PFSK-1 (cell line): ENCODE measurements around the gene RAB30.

Experiments
- FOXP2 ChIP-seq: optimal IDR thresholded peaks from 2 replicates; pipeline ENCODE3; 2011; ENCODE audit warnings: borderline replicate concordance, control low read depth, inconsistent platforms; ENCODE audit not compliant: insufficient read depth; ENCODE audit errors: extremely low read length, extremely low read depth
- POLR2AphosphoS5 ChIP-seq: IDR thresholded peaks from 2 replicates; pipeline ENCODE4 v1.6.1; 2012; ENCODE audit warnings: low read depth, mild to moderate bottlenecking, control low read depth, low read length, moderate library complexity
- SIN3A ChIP-seq: IDR thresholded peaks from 2 replicates; pipeline ENCODE4 v1.6.1; 2012; ENCODE audit warnings: mild to moderate bottlenecking, low read length, moderate library complexity, borderline replicate concordance; ENCODE audit not compliant: insufficient read depth
- TAF1 ChIP-seq: IDR thresholded peaks from 2 replicates; pipeline ENCODE4 v1.6.1; 2012; ENCODE audit warnings: low read length, control low read depth, borderline replicate concordance; ENCODE audit not compliant: insufficient read depth
- TF ChIP-seq, protein P1 (sequence below), 2 experiments: IDR thresholded peaks; 2 replicates each; pipeline versions ENCODE4 v1.6.1 to v1.8.0; 2011 to 2012; ENCODE audit warnings: low read depth in 2 of 2, low read length in 2 of 2, control low read depth in 1 of 2, inconsistent platforms in 1 of 2, mild to moderate bottlenecking in 1 of 2, moderate library complexity in 1 of 2; ENCODE audit not compliant: insufficient read depth in 1 of 2

The RAB30 gene

DNA sequence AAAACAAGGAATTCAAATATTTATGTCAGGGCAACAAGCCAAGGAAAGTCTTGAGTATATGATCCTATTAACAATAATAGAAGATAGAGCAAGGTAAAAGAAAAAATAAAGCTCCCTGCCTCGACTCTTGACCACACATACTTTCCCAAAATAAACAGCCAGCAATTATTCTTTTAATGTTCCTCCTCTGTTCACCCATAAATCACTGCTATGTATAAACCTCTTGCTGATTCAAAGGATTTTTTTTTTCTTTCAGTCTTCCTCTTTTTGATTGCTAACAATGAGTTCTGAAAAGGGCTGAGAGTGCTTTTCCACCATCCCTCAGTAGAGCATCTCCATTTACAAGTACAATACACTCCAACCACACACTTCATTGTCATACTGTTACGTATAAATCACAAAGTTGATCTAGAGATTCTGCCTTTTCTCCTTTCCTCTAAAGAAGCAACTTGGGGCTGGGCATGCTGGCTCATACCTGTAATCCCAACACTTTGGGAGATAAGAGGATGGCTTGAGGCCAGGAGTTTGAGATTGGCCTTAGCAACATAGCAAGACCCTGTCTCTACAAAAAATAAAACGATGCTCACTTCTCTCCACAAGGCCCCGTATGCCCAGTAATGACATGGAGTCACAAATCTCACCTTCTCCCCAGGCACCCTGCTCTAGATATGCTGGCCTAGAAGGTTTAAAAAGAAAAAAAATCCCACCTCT, 24.0 kb downstream of the RAB30 start:
- TF ChIP-seq TAF1 (no peak), FOXP2 (no peak), SIN3A (no peak), POLR2AphosphoS5 (no peak)
- TF ChIP-seq, protein P1, sequence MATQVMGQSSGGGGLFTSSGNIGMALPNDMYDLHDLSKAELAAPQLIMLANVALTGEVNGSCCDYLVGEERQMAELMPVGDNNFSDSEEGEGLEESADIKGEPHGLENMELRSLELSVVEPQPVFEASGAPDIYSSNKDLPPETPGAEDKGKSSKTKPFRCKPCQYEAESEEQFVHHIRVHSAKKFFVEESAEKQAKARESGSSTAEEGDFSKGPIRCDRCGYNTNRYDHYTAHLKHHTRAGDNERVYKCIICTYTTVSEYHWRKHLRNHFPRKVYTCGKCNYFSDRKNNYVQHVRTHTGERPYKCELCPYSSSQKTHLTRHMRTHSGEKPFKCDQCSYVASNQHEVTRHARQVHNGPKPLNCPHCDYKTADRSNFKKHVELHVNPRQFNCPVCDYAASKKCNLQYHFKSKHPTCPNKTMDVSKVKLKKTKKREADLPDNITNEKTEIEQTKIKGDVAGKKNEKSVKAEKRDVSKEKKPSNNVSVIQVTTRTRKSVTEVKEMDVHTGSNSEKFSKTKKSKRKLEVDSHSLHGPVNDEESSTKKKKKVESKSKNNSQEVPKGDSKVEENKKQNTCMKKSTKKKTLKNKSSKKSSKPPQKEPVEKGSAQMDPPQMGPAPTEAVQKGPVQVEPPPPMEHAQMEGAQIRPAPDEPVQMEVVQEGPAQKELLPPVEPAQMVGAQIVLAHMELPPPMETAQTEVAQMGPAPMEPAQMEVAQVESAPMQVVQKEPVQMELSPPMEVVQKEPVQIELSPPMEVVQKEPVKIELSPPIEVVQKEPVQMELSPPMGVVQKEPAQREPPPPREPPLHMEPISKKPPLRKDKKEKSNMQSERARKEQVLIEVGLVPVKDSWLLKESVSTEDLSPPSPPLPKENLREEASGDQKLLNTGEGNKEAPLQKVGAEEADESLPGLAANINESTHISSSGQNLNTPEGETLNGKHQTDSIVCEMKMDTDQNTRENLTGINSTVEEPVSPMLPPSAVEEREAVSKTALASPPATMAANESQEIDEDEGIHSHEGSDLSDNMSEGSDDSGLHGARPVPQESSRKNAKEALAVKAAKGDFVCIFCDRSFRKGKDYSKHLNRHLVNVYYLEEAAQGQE (IDR thresholded peaks at IDR 0.05; ENCODE audit: insufficient read depth in 1 of 2, low read depth in 2 of 2, low read length in 2 of 2): no peak

DNA sequence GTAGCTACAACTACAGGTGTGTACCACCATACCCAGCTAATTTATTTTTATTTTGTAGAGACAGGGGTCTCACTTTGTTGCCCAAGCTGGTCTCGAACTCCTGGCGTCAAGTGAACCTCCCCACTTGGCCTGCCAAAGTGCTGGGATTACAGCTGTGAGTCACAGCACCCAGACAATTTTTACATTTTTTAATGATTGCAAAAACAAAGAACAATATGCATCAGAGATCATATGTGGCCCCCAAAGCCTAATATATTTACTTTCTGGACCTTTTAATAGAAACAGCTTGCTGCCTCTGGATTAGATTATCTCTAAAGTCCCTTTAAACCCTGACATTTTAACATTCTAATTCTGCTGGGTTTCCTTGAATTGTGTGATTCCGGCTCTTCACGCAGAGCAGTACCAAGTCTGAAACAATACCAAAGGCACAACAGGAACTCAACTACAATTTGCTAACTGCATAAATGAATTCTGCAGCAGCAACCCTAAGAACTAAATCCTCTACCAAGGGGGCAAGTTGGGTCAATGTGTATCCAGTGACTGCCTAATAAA, 25.0 kb downstream of the RAB30 start:
- TF ChIP-seq POLR2AphosphoS5: no peak

DNA sequence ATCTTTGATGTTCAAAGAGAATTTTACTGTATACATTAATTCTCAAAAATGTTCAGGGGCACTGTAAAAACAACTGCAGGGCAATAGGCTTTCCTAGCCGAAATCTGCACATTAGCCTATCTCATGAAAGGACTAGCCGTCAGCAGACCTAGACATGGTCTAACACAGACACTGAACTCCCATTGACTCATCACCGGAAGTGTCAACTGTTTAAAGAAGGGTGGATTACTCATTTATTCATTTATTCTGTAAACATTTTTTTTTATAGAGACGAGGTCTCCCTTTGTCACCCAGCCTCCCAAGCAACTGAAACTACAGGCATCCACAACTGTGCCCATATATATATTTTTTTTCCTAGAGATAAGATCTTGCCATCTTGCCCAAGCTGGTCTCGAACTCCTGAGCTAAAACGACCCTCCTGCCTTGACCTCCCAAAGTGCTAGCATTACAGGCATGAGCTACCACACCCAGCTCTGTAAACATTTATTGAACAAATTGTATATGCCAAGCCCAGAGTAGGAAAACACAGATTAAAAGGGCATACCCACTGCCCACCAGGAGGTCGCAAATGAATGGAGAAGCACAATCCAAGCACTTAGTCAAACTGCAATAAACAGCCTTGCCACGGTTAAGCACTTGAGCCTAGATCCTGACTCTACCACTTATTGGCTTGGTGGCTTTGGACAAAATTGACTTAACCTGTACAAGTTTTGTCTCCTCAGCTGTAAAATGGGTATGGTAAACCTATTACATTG, 26.6 kb downstream of the RAB30 start:
- TF ChIP-seq POLR2AphosphoS5 (no peak), TAF1 (peak; percentile 25; the same call in 1 of the 2 replicates)

DNA sequence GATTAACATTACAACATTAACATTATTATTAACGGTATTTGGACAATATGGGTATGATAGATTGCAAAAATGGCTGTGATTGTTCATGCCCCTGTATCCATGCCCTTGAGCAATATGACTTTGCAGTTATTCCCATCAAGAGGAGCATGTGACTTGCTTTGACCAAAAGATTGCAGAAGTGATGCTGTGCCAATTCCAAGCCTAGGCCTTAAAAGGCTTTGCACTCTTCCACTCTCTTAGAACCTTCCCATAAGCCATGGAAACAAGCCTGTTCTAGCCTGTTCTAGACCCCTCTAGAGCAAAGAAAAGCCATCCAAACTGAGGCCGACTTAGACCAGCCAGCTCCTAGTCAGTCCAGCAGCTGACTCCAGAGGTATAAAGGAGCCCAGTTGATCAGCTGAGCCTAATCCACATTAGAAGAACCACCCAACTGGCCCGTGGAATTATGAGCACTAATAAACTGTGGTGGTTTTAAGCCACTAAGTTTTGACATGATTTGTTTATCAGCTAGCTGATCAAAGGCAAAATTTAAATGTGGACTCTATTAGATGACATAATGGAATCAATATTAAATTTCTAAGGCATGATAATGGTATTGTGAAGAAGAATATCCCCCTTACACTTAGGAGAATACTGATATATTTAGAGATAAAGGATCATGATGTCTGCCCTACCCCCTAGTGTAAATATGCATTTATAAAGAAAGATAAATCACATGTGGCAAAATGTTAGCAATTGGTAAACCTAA, 28.6 kb downstream of the RAB30 start:
- TF ChIP-seq FOXP2 (no peak), POLR2AphosphoS5 (no peak), SIN3A (no peak), TAF1 (no peak)
- TF ChIP-seq, protein P1 (IDR thresholded peaks at IDR 0.05; ENCODE audit: insufficient read depth in 1 of 2, low read depth in 2 of 2, low read length in 2 of 2): no peak

DNA sequence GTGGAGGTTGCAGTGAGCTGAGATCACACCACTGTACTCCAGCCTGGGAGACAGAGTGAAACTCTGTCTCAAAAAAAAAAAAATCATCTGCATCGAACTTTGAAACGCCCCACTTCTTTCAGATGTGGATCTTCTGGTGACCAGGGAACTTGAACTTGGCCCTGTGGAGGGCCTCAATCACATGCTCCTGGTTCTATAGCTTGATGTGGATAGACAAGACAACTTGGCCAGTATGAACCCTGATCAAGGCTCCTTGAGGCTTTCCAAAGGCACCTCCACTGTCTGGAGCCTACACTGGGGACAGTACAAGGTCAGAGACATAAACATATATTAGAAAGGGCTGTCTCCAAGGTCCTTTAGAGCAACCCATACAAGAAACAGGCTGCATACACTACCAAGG, 30.6 kb downstream of the RAB30 start:
- no peak for TF ChIP-seq TAF1
- TF ChIP-seq FOXP2: no peak
- TF ChIP-seq, protein P1 (IDR thresholded peaks at IDR 0.05; ENCODE audit: insufficient read depth in 1 of 2, low read depth in 2 of 2, low read length in 2 of 2): no peak
- TF ChIP-seq SIN3A: no peak
- TF ChIP-seq POLR2AphosphoS5: no peak
